B cell (primary cell): Measurements from ENCODE around the gene ANKHD1. TPM values are rescaled to one million over a fixed set of nuclear protein-coding genes. Genes with fewer than 3 reads are reported as not detected.
"Not testable (repeated sequence)": the region's sequence is repeated elsewhere in the genome, so short reads cannot be mapped to it uniquely, and the experiment has no call there.

Experiments used
- ATAC-seq: fragments of 200-7000 bp; cut with Tn5 transposase; one replicate; pipeline ENCODE4 v1.10.0; 2021; ENCODE audit warnings: low read depth, mild to moderate bottlenecking, moderate number of reproducible peaks, moderate library complexity
- CTCF ChIA-PET: fragments of 350-600 bp; sonication (Branson Sonifier 250); formaldehyde crosslinking; loops from one replicate; lab custom pipeline; 2021; ENCODE audit warnings: antibody characterized with exemption, inconsistent platforms; lab: Charles Lee
- POLR2A ChIA-PET: fragments of 350-600 bp; sonication (Branson Sonifier 250); formaldehyde crosslinking; loops from one replicate; lab custom pipeline; 2021; ENCODE audit warnings: antibody characterized with exemption; lab: Charles Lee
- DNase-seq: peaks from one replicate; pipeline ENCODE4 v3.0.0; 2013
- H2AFZ ChIP-seq: 2 replicates; pipeline ENCODE4 v1.6.1; 2012; ENCODE audit warnings: mild to moderate bottlenecking, low read depth, low read length; ENCODE audit not compliant: insufficient read depth, poor library complexity, severe bottlenecking
- H3K27ac ChIP-seq, 2 donors: 1 replicate in 1 of 2; 2 replicates in 1 of 2; pipeline ENCODE4 v1.5.1; 2012 to 2013; ENCODE audit warnings: low read length in 2 of 2, mild to moderate bottlenecking in 2 of 2, moderate library complexity in 1 of 2
- H3K27me3 ChIP-seq, 4 experiments: fragments of 200-600 bp in 1 of 4; sonication (generic) in 1 of 4; replicated peaks in 1 of 4; 1 replicate in 2 of 4; 2 replicates in 2 of 4; pipeline versions ENCODE4 v1.6.1 to v1.7.0; 2013 to 2016; ENCODE audit warnings: low read length in 3 of 4, mild to moderate bottlenecking in 2 of 4, mixed read lengths in 1 of 4, moderate library complexity in 1 of 4; ENCODE audit not compliant: insufficient read depth in 4 of 4, control insufficient read depth in 3 of 4; ENCODE audit errors: control extremely low read depth in 1 of 4
- H3K36me3 ChIP-seq, 2 experiments: replicated peaks in 1 of 2; 1 replicate in 1 of 2; 2 replicates in 1 of 2; pipeline versions ENCODE4 v1.6.1 to v1.7.1; 2013; ENCODE audit warnings: low read length in 1 of 2; ENCODE audit not compliant: insufficient read depth in 2 of 2, control insufficient read depth in 1 of 2; ENCODE audit errors: control extremely low read depth in 1 of 2, extremely low read depth in 1 of 2
- H3K4me1 ChIP-seq, 2 donors: fragments of 200-600 bp in 1 of 2; sonication (generic) in 1 of 2; 1 replicate in 1 of 2; 2 replicates in 1 of 2; pipeline versions ENCODE4 v1.5.1 to v1.6.1; 2013 to 2017; ENCODE audit warnings: low read length in 2 of 2; ENCODE audit not compliant: control insufficient read depth in 2 of 2, insufficient read depth in 2 of 2
- H3K4me2 ChIP-seq: replicated peaks from 2 replicates; pipeline ENCODE3; 2012; ENCODE audit warnings: mild to moderate bottlenecking, low read depth, low read length; ENCODE audit not compliant: poor library complexity, severe bottlenecking
- H3K4me3 ChIP-seq, 5 experiments: fragments of 200-600 bp in 1 of 5; sonication (generic) in 1 of 5; 1 replicate in 3 of 5; 2 replicates in 2 of 5; pipeline versions ENCODE4 v1.5.1 to v1.7.0; 2011 to 2016; ENCODE audit warnings: low read length in 4 of 5, mild to moderate bottlenecking in 4 of 5, low read depth in 2 of 5, control low read depth in 1 of 5, moderate library complexity in 1 of 5; ENCODE audit not compliant: insufficient read depth in 1 of 5; ENCODE audit errors: control extremely low read depth in 1 of 5, extremely low read depth in 1 of 5
- H3K79me2 ChIP-seq: fragments of 200-600 bp; sonication (generic); one replicate; pipeline ENCODE4 v1.6.0; 2016; ENCODE audit warnings: low read length; ENCODE audit not compliant: control insufficient read depth, insufficient read depth
- H3K9ac ChIP-seq: fragments of 200-600 bp; sonication (generic); 2 replicates; pipeline ENCODE4 v1.6.1; 2017; ENCODE audit warnings: mild to moderate bottlenecking, low read length, moderate library complexity
- H3K9me3 ChIP-seq, 3 donors: one replicate each; pipeline versions ENCODE4 v1.6.1 to v1.7.1; 2013; ENCODE audit warnings: low read length in 2 of 3; ENCODE audit not compliant: control insufficient read depth in 2 of 3, insufficient read depth in 1 of 3; ENCODE audit errors: control extremely low read depth in 1 of 3
- H4K20me1 ChIP-seq: 2 replicates; pipeline ENCODE4 v1.6.0; 2012; ENCODE audit warnings: mild to moderate bottlenecking, low read length; ENCODE audit not compliant: insufficient read depth, control insufficient read depth, poor library complexity, severe bottlenecking
- H3K27ac Mint-ChIP-seq: one replicate; pipeline ENCODE4 v1.8.0; 2021; ENCODE audit warnings: mixed read lengths
- H3K27me3 Mint-ChIP-seq: one replicate; pipeline ENCODE4 v1.8.0; 2021; ENCODE audit warnings: mixed read lengths
- H3K4me1 Mint-ChIP-seq: one replicate; pipeline ENCODE4 v1.8.0; 2021; ENCODE audit warnings: mixed read lengths
- H3K4me3 Mint-ChIP-seq: one replicate; pipeline ENCODE4 v1.8.0; 2021; ENCODE audit warnings: mixed read lengths
- H3K9me3 Mint-ChIP-seq: one replicate; pipeline ENCODE4 v1.8.0; 2022; ENCODE audit warnings: mixed read lengths; ENCODE audit not compliant: insufficient read depth
- EZH2 ChIP-seq: IDR thresholded peaks from 2 replicates; pipeline ENCODE4 v1.6.1; 2012; ENCODE audit warnings: borderline replicate concordance, low read depth, mild to moderate bottlenecking, moderate library complexity, low read length; ENCODE audit not compliant: insufficient read depth, poor library complexity, severe bottlenecking
- WGBS: methylation state at CpG from one replicate; pipeline ENCODE4 v1.1.5; 2013; ENCODE audit warnings: missing lambda C conversion rate; ENCODE audit not compliant: insufficient coverage; 5-methylcytosine and 5-hydroxymethylcytosine counted together
- intact Hi-C: fragments of 100-400 bp; cut with micrococcal nuclease; formaldehyde crosslinking; loops from one replicate; pipeline ENCODE4 v1.10.0; 2022
- polyA plus RNA-seq: library from polyadenylated mRNA; depleted of rRNA; stranded (reverse); fragments of >200 nt; gene quantifications from 2 replicates; pipeline ENCODE4 v1.2.3, GENCODE V29; 2012
- total RNA-seq, 2 donors: library from RNA; stranded (reverse); fragments of 120-200 nt in 1 of 2; gene quantifications; 1 replicate in 1 of 2; 2 replicates in 1 of 2; pipeline versions ENCODE4 v1.2.3 to v1.2.4, GENCODE V29; 2013 to 2022
- TF ChIP-seq, protein P1 (sequence below): fragments of 200-600 bp; IDR thresholded peaks from one replicate; pipeline ENCODE4 v1.8.0; 2022; ENCODE audit warnings: antibody characterized with exemption, mild to moderate bottlenecking

Gene ANKHD1
- total and polyA plus RNA-seq, 2 donors (not counting 1 experiment from before 2014, with no cell fraction given), result 96.3 to 246 TPM

DNA sequence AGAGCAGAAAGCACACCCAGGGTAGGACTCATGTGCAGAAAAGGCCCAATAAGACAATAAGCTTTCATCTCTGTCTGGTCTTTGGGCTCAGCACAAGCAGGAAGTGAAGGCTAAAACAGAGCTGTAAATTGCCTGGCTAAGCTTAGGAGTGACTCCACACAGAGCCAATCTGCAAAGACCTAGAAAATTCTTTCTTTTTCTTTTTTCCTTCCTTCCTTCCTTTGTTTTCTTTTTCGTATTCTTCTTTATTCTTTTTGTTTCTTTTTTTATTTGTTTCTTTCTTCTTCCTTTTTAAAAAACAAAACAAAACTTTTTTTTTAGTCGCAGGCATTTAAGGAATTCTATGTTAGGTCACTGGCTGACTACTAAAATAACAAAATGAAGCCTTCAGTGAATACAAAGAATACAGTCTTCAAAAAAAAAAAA, 175.2 kb downstream of the ANKHD1 start:
- Histone ChIP-seq H3K27ac (no peak overlapping the region), H3K79me2 (no peaks in the 10 kb centered on the region), H2AFZ (no peak overlapping the region), H3K4me3 (no peak overlapping the region), H3K4me1 (no peaks in the 10 kb centered on the region), H3K9me3 (no peaks in the 10 kb centered on the region), H3K9ac (no peak overlapping the region), H3K36me3 (no peaks in the 10 kb centered on the region), H3K4me2 (no peak overlapping the region), H3K27me3 (no peaks in the 10 kb centered on the region), H4K20me1 (no peaks in the 10 kb centered on the region)
- no peak for DNase-seq
- ChIA-PET POLR2A (no interaction called here), CTCF (interaction anchor here (0.6 kb wide), 1 partner anchor 20 kb away, joined by 3 read pairs; no protein-coding TSS in a partner anchor)
- no peaks in the 10 kb centered on the region for H3K9me3 Mint-ChIP-seq
- TF ChIP-seq, protein P1, sequence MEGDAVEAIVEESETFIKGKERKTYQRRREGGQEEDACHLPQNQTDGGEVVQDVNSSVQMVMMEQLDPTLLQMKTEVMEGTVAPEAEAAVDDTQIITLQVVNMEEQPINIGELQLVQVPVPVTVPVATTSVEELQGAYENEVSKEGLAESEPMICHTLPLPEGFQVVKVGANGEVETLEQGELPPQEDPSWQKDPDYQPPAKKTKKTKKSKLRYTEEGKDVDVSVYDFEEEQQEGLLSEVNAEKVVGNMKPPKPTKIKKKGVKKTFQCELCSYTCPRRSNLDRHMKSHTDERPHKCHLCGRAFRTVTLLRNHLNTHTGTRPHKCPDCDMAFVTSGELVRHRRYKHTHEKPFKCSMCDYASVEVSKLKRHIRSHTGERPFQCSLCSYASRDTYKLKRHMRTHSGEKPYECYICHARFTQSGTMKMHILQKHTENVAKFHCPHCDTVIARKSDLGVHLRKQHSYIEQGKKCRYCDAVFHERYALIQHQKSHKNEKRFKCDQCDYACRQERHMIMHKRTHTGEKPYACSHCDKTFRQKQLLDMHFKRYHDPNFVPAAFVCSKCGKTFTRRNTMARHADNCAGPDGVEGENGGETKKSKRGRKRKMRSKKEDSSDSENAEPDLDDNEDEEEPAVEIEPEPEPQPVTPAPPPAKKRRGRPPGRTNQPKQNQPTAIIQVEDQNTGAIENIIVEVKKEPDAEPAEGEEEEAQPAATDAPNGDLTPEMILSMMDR, result no peak
- no peak for TF ChIP-seq EZH2
- no peaks in the 10 kb centered on the region for H3K4me1 Mint-ChIP-seq
- no peak overlapping the region for H3K4me3 Mint-ChIP-seq
- H3K27me3 Mint-ChIP-seq, result peaks cover 11% of the 10 kb centered on the region
- no peak for ATAC-seq
- intact Hi-C loops, result no loop called here
- no CpG with 5 or more reads among the region's 2 CpGs for WGBS
- H3K27ac Mint-ChIP-seq, result no peak overlapping the region

DNA sequence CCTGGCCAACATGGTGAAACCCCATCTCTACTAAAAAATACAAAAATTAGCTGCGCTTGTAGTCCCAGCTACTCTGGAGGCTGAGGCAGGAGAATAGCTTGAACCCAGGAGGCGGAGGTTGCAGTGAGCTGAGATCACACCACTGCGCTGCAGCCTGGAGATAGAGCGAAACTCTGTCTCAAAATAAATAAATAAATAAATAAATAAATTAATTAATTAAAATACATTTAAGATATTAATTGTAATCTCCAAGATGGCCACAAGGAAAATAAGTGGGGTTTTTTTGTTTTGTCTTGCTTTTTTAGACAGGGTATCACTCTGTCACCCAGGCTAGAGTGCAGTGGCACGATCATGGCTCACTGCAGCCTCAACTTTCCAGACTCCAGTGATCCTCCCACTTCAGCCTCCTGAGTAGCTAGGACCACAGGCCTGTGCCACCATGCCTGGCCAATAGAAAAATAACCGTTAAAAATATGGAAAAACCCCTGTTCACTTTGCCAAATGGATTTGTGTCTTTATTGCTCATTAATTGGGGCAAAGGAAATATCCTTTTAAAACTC, 177.6 kb downstream of the ANKHD1 start:
- H3K4me3 ChIP-seq, H3K4me1 Mint-ChIP-seq, H3K9me3 ChIP-seq, H3K4me2 ChIP-seq, H3K4me3 Mint-ChIP-seq, POLR2A ChIA-PET, H3K27ac ChIP-seq, H3K27me3 ChIP-seq, H3K9me3 Mint-ChIP-seq, H3K36me3 ChIP-seq, DNase-seq, H3K9ac ChIP-seq, H3K4me1 ChIP-seq, ATAC-seq, intact Hi-C loops, H3K27ac Mint-ChIP-seq, H4K20me1 ChIP-seq, H2AFZ ChIP-seq, H3K79me2 ChIP-seq, CTCF ChIA-PET: not testable (repeated sequence)
- WGBS, result 100% methylated on average over 1 of the region's 6 CpGs
- H3K27me3 Mint-ChIP-seq, result peaks cover 15% of the 10 kb centered on the region
